Ureter (tissue), 1 donor: ENCODE measurements around the gene PRSS21. TPM values are rescaled to one million over a fixed set of nuclear protein-coding genes. Genes with fewer than 3 reads are reported as not detected.
A peak's percentile ranks its signal among the peaks of the same experiment; 100 is the strongest.

ENCODE experiments used
- DNase-seq: peaks from one replicate; pipeline ENCODE4 v3.0.0-alpha.2; 2020; ENCODE audit warnings: low spot score
- total RNA-seq: library from RNA; stranded (reverse); gene quantifications from one replicate; pipeline ENCODE4 v1.2.4, GENCODE V29; 2023
- donor health status: DM: yes; HTN: yes; CAD: no.

Gene PRSS21, protein sequence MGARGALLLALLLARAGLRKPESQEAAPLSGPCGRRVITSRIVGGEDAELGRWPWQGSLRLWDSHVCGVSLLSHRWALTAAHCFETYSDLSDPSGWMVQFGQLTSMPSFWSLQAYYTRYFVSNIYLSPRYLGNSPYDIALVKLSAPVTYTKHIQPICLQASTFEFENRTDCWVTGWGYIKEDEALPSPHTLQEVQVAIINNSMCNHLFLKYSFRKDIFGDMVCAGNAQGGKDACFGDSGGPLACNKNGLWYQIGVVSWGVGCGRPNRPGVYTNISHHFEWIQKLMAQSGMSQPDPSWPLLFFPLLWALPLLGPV
- 1.3 TPM for total RNA-seq

DNA sequence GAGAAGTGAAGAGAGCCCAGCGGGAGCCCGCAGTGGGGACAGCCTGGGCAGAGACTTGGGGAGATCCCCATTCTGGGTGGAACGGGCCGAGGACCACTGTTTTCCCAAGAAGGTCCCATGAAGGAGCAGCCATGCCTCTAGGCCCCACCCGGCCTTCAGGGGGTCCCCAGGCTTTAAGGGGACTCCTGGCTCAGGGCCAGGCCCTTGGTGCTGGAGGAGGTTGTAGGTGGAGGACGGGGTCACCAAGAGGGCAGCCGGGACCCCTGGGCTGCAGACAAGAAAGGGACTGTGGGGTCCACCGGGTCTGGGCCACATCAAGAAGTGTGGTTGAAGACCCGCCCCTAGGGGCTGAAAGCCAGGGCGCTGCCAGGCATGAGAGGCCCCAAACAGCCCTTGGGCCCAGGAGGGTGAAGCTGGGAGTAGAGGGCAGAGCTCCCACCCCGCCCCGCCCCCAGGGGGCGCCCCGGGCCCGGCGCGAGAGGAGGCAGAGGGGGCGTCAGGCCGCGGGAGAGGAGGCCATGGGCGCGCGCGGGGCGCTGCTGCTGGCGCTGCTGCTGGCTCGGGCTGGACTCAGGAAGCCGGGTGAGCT is at the start of gene PRSS21:
Gene PRSS21, plus strand, starts transcription at position 487 of the 589 bp plus-strand sequence. Its CDS starts 32 bp downstream, at position 519.
- no peak for DNase-seq

DNA sequence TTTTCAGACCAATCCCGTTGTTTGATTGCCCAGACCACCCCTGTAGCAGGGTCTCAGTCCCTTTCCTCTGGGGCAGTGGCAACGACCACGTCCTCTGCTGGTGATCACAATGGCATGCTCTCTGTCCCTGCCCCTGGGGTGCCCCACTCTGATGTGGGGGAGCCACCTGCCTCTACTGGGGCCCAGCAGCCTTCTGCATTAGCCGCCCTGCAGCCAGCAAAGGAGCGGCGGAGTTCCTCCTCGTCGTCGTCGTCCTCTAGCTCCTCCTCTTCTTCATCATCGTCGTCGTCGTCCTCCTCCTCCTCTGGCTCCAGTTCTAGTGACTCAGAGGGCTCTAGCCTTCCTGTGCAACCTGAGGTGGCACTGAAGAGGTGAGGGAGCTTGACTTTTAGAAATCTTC is 49.1 kb upstream of the PRSS21 start:
- no peak for DNase-seq

DNA sequence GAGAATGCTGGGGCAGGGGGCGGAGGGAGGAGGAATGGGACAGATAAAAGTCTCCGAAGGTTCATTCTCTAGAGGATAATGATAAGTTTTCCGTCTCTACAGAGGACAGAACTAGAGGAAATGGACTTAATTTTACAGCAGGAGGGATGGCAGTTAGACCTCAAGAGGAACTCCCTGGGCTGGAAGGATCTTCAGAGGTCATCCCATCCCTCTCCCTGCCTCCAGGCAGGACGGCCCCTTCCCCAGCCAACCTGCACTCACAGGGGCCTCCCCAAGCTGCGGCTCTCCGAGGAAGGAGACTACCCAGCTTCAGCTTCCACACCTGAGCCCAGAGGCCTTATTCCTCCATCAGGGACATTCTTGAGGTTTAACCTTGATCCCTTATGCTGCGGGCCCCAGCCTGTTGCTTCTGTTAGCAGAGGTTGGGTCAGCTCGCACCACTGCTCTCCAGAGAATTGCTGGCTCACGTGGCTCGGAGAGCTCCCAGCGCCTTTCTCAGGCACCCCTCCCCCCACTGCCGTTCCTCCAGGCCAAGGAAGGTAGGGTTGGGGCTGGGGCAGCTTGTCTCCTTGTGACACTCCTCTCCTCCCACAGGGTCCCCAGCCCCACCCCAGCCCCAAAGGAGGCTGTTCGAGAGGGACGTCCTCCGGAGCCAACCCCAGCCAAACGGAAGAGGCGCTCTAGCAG is 48.5 kb upstream of the PRSS21 start:
- DNase-seq: no peak

DNA sequence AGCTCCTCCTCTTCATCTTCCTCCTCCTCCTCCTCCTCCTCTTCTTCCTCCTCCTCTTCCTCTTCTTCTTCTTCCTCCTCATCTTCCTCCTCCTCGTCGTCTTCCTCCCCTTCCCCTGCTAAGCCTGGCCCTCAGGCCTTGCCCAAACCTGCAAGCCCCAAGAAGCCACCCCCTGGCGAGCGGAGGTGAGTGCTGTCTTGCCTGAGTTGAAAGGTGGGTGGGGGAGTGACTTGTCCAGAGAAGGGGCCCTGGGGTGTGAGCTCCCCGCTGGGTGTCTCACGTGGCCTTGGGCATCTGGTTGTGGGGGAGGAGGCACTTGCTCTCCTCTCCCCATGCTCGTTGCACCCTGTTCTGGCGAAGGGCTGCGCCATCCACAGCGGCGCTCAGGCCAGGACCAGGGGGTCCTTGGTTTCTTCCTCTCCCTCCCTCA is 47.9 kb upstream of the PRSS21 start:
- no peak for DNase-seq

DNA sequence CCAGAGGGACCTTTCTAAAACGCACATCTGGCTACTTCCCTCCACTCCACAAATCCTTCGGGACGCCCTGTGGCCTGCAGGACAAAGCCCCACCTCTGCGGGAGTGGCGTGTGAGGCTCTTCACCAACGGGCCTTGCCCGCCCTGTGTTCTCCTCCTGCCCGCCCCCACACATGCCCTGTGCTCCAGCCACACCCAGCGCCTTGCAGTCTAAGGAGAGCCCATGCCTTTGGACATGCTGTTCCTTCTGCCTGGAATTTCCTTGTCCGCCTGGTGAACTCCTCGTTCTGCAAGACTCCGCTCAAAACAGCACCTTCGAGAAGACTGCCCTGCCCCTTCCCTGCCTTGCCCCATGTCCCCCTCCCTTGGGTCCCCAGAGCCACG is 47.4 kb upstream of the PRSS21 start:
- DNase-seq: no peak

DNA sequence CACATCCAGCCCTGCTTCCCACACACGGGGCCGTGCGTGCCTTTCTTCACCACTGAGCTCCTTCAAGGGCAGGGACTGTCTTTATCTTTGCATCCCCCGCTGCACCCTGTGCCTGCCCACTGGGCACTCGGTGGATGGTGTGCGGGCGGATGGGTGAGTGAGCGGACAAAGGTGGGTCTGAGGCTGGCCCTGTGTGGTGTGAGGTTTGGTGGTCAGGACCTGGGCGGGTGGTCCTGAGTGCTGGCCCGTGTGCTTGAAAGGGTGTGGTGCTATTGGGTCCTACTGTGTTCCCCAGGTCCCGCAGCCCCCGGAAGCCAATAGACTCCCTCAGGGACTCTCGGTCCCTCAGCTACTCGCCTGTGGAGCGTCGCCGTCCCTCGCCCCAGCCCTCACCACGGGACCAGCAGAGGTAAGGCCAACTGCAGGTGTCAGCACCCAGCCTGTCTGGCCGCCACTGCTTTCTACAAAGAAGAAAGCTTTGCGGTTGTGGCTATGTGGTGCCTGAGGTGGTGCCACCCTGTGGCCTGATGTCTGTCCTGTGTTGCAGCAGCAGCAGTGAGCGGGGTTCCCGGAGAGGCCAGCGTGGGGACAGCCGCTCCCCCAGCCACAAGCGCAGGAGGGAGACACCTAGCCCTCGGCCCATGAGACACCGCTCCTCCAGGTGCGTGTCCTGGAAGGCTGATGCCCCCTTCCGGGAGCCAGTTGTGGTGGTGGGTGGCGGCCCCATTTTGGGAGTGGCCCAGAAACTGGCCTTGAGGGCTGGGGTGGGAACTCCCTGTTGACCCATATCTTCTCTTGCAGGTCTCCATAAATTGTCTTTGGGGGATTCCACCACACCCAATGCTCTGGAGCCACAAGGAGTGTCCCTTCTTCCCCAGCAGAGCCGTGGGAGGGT is 46.7 kb upstream of the PRSS21 start:
- DNase-seq: no peak

DNA sequence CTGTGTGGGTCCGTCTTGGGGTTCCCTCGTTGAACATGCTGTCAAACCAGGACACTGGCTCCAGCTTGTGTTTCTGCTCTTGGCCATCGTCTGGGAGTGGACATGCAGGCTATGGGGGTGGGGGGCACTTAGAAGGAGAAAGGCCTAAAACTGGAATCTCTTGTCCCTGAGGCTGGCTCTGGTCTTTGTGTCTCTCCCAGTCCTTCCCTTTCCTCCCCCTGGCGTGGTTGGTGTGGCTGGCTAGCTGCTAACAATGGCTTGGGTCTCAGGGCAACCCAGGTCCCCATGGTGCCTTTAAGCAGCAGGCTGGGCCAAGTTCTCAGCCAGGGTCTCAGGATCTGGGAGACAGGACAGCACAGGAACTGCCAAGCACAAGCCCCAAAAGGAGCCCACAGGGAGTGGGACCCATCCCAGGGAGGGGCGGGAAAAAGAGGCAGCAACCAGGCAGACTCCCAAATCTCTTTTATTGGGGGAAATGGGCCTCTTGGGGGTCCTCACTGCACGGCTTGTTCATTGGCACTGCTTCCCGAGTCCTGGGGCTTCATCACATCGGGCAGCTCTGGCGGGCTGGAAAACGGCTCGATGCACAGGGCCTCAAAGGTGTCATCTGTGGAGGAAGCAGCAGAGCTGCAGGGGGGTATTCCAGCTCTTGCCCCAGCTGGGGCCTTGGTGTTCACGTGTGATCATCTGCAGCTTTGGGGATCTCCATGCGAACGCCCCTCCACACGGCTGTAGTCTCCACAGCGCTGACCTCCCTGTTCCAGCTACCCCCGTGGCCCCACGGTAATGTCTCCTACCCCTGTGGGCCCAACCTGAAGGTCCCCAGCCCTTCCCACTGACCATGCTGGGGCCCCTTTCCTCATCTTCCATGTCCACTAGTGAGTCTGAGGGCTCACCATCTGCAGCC is 45.3 kb upstream of the PRSS21 start:
- no peak for DNase-seq

DNA sequence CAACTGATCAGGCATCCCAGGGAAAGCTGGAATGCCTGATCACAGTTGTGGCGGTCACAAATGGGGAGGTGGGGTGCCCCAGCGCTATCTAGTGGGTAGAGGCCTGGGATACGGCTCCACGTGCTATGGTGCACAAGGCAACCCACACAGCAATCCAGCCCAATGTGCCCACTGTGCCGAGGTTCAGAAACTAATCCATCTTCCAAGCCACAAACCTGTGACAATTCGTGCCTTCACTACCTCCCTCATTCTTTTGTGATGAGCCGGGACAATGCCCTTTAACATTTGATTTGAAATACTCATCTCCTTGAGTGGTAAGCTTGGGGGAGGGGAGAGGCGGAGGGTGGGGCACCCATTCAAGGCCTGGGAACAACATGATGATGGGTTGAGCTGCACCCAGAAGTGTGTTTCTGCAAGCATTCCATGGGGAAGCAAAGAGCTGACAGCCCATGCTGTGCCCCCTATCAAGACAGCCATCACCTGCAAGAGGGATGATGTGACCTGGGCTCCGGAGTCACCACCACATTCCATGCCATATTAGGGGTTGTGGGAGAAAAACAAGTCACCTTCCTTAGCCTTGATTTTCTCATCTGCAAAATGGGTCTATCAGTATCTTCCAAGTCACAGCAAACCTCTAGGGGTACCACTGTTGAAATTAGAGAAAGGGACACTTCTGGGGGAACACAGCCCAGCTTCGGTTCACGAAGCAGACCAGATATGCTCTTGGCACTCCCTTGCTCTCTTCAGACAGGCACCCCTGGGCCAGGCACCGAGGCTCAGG is 43.7 kb upstream of the PRSS21 start:
- DNase-seq: no peak

DNA sequence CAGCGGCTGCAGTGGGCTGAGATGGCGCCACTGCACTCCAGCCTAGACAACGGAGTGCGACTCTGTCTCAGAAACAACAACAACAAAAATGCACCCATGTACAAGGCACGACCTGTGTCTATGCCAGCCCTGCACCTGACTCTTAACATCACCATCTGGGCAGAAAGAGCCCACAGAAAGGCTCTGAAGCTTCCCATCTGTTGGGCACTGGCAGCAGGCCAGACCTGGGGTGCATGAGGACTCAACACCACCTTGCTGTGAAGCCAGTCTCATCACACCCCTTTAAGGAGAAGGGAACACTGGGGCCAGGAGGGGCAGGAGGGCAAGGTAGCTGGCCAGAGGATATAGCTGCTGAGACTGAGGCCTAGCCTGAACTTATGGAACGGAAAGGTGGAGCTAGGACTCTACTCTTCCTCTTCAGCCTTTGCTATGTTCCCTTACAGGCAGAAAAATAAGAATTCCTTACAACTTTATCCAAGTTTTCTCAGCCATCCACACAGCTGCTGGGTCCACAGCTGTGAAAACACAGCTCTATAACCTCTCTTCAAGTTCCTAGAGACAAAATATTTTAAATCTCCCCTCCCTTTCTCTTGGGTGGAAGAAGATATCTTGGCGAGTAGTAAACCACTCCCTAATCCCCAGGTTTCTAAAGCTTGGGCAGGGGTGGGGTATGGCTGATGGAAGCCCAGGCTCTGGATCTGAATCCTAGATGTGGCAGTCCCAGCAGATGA is 42.7 kb upstream of the PRSS21 start:
- DNase-seq: no peak

DNA sequence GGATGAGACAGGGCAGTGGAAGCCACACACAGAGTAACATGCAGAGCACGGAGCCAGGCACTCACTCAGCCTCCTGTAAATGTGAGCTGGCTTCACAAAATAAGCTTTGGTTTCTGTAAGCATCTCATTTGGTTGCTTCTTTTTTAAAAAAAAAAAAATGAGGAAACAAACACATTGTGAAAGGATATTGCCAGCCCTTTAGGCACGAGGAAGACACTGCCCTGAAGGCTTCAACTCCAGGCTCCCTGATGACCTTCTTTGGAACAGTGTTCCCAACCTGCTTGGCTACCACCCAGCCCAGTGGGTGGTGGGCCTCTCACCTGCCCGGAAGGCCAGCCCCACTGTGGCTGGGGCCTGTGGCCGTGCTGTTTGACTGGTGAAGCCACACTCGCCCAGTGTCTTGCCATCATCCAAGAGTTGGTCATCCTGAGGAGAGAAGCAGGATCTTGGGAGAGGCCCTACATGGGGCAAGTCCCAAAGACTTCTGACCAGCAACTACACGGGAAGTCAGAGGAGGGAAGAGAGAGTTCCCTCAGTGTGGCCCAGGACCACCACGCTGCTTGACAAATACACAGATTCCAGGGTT is 41.8 kb upstream of the PRSS21 start:
- DNase-seq: no peak

DNA sequence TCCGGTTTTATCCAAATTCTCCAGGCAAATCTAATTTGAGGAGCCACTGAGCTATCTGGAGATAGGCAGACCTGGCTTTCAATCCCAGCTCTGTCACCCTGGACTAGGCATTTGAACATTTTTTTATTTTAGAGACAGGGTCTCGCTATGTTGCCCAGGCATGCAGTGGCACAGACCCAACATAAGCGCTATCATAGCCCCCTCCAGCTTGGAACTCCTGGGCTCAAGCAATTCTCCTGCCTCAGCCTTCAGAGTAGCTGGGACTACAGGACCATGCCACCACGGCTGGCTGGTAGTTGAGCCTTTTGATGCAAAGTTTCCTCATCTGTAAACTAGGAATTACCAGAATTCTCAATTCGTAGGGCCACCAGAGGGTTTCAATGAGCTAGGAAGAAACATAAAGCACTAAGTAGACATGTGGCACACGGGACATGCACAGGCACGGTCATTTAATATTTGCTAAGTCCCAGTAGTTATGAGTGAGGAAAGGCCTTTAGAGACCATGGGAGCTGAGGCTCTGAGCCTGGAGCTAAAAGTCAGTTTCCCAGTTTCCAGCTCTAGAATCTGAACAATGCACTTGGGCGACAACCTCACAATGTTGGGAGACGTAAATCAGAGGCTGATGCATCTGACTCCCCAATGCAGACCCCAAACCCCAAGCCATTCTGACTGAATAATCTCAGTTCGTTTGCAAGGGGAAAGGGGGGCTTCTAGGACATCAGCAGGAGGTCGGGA is 41.1 kb upstream of the PRSS21 start:
- DNase-seq: no peak

DNA sequence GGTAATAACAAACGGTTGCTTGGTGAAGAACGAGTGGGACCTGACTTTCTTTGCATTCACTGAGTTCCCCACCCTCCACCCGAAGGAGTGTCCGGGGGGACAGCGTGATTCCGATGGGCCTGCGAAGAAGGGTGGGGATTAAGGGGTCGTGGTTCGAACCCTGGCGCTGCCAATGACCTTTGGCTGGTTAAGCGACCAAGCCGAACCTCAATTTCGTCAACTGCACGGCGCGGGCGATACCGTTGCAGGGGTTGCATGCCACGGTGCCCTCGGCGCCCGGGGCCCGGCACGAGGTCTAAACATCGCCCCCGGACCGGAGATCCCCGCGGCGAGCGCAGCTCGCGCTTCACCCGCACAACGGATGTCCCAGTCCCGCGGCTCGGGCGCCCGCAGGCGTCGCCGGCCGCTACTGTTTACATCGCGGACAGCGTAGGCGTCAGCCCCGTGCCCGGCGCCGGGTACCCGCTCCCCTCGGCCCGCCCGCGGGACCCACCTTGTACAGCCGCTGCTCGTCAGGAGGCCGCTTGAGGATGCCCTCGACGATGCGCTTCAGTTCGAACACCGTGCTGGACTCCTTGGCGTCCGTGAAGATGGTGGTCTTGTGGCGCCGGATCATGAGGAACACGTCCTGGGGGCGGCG is 40.4 kb upstream of the PRSS21 start:
- DNase-seq: no peak

DNA sequence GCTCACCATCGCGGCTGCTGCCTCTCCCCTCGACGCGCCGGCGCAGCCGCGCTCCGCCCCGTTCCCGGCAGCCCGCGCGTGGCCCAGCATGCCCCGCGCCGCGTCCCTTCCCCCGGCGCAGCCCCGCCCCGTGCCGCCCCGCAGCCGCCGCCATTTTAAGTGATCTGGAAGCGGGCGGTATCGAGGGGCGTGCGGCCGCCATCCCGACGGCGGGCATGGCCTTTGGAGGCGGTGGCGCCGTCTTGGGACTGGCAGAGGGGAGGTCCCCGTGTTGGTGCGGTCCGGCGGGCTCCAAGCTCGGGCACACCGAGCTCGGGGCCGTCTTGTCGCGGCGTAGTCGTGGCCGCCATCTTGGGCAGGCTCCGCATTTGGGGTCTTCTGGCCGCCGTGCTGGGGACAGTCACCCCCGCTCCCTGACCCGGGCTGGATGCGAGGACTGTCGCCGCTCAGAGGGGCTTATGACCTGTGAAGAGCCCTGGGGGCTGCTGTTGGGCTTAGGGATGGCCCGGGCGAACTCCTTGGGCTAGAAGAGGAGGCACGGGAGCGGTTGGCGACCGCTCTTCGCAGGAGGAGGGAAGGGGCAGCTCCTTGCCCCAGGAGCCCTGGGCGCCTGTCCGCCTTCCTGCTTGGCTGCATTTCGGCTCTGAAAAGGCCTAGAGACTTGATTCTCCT is 39.7 kb upstream of the PRSS21 start, which contains the start of gene ELOB:
Gene ELOB, minus strand, starts transcription at position 50 of the 672 bp plus-strand sequence. Its CDS starts 41 bp downstream, at position 9.
- DNase-seq: peak; percentile 90

DNA sequence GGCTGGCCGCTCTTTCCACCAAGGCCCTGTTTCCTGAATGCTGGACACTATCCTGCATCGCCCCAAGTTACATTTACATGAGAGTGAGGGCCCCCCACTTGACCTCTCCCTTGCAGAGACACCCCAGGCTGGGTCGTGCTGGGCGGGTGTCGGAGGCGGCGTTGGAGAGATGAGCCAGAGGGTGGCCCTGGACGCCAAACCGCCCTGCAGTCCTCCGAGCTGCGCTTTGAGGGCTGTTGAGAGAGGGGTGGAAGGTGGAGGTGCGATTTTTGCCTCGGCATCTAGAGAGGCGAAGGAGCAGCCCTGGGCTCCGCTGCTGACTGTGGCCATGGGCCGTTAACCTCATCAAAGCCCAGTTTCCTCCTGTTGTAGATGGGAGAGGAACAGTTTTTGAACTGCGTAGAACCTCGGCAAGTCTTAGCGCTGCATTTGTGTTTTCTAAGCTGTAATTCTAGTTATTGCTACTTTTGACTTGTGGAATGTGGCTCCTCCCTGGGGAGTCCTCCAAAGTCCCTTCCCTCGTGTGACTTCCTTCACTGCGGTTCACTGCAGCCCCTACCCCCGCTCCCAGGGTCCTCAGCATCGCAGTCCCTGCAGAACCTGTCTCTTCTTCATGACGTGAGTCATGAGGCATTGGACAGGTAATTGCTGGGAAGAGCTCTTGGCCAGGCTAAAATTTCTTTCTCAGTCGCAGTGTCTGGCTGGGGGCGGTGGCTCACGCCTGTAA is 39.0 kb upstream of the PRSS21 start:
- DNase-seq: no peak

DNA sequence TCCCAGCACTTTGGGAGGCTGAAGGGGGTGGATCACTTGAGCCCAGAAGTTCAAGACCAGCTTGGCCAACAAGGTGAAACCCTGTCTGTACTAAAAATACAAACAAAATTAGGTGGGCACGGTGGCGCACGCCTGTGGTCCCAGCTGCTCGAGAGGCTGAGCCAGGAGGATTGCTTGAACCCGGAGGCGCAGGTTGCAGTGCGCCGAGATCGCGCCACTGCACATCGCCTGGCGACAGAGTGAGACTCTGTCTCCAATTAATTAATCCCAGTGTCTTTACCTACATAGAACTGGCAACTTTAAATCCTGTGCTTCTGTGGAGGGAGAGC is 38.4 kb upstream of the PRSS21 start:
- no peak for DNase-seq

DNA sequence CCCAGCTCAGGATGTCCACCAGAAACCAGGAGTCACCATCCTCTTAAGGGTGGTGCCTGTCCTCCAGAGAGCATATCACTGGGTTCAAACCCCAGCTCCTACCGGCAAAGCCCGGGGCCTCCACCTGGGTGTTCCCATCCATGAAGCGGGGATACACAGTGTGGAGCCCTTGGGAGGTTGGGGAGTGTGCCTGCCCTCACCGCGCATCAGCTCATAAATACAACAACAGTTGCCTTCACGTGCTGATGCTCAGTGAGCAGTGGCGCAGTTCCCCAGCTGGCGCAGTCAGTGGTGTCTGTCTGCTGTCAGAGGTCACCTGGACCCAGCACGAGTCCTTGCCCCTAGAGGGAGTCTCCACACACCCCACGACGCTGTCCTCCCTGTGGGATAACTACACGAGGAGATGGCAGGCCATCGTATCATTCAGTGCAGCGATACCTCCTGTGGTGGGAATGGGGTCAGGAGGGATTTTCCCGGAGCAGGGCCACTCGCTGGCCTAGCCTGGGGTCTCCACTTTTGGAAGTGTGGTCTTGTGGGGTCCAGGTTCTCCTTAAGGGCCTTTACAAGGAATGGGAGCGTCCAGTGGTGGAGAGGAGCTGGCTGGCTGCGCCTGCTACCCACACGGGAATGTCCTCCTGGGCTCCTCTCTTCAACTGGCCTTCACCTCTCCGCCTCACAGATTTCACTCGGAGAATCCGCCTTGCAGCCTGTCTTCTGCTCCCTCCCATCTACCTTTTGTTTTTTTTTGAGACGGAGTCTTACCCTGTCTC is 37.7 kb upstream of the PRSS21 start:
- DNase-seq: no peak
